DMS114 treated with DMSO at 0.1 percent for 48 hours (cell line): ENCODE results near the gene AIF1L.
"Not testable (repeated sequence)": the region's sequence is repeated elsewhere in the genome, so short reads cannot be mapped to it uniquely, and the experiment has no call there.

ENCODE experiments used
- DNase-seq: peaks from one replicate; lab custom pipeline; 2025; ENCODE audit not compliant: unreplicated experiment; lab: John Stamatoyannopoulos, UW

Gene AIF1L

GRCh38 chr9:131117762-131118145 is 21.4 kb downstream of the AIF1L start:
- no peak for DNase-seq

GRCh38 chr9:131119600-131119999 is 23.3 kb downstream of the AIF1L start:
- no peak for DNase-seq

- DNase-seq, result no peak
Observed at GRCh38 chr9:131120620-131121228, 24.4 kb downstream of the AIF1L start.

GRCh38 chr9:131121346-131121745 is 25.0 kb downstream of the AIF1L start:
- no peak for DNase-seq

GRCh38 chr9:131122158-131122557 is 25.8 kb downstream of the AIF1L start:
- DNase-seq, result no peak

GRCh38 chr9:131125038-131125287 is 28.6 kb downstream of the AIF1L start:
- no peak for DNase-seq

GRCh38 chr9:131125288-131126058 is 29.1 kb downstream of the AIF1L start, which contains the start of gene NUP214:
NUP214 (plus strand) TSS chr9:131125586; CDS start chr9:131125705, 119 bp downstream.
- peak; percentile 88 for DNase-seq

- no peak for DNase-seq
Observed at GRCh38 chr9:131126059-131126426, 29.7 kb downstream of the AIF1L start.

- no peak for DNase-seq
Observed at GRCh38 chr9:131129183-131129582, 32.9 kb downstream of the AIF1L start.

GRCh38 chr9:131138676-131139075 is 42.3 kb downstream of the AIF1L start:
- DNase-seq, result no peak

- no peak for DNase-seq
Observed at GRCh38 chr9:131140112-131140511, 43.8 kb downstream of the AIF1L start.

- no peak for DNase-seq
Observed at GRCh38 chr9:131140550-131140949, 44.2 kb downstream of the AIF1L start.

- no peak for DNase-seq
Observed at GRCh38 chr9:131142160-131142559, 45.8 kb downstream of the AIF1L start.

GRCh38 chr9:131144201-131144600 is 47.9 kb downstream of the AIF1L start:
- no peak for DNase-seq

- DNase-seq, result no peak
Observed at GRCh38 chr9:131145245-131145644, 48.9 kb downstream of the AIF1L start.

GRCh38 chr9:131146186-131146585 is 49.9 kb downstream of the AIF1L start:
- DNase-seq, result no peak

- no peak for DNase-seq
Observed at GRCh38 chr9:131148276-131148675, 51.9 kb downstream of the AIF1L start.

- no peak for DNase-seq
Observed at GRCh38 chr9:131148966-131149687, 52.8 kb downstream of the AIF1L start.

- no peak for DNase-seq
Observed at GRCh38 chr9:131149688-131150053, 53.3 kb downstream of the AIF1L start.

- DNase-seq, result no peak
Observed at GRCh38 chr9:131153595-131153994, 57.3 kb downstream of the AIF1L start.

- DNase-seq, result not testable (repeated sequence)
Observed at GRCh38 chr9:131158673-131159072, 62.3 kb downstream of the AIF1L start.

- DNase-seq, result no peak
Observed at GRCh38 chr9:131160416-131161112, 64.2 kb downstream of the AIF1L start.
